Stimulated activated CD4-positive, alpha-beta T cell treated with anti-CD3 and anti-CD28 coated beads, TNF-alpha, amount 100 ng/mL, for 24 hours (primary cell): ENCODE data around the gene CDHR3.
"Not testable (repeated sequence)": the region's sequence is repeated elsewhere in the genome, so short reads cannot be mapped to it uniquely, and the experiment has no call there.

Experiments
- DNase-seq, 3 experiments: peaks; one replicate each; pipeline ENCODE4 v3.0.0-alpha.2; 2020; ENCODE audit warnings: low read depth in 3 of 3

Gene CDHR3

GRCh38 chr7:105963038-105963667 is at the start of gene CDHR3:
CDHR3 (plus strand) TSS chr7:105963264; CDS start chr7:105963319, 55 bp downstream.
- DNase-seq: no peak

- DNase-seq: no peak
These were observed 49.1 kb upstream of the CDHR3 start for GRCh38 chr7:105913947-105914346.

- DNase-seq: no peak
These were observed 46.5 kb upstream of the CDHR3 start for GRCh38 chr7:105916603-105917002.

GRCh38 chr7:105917659-105918058 is 45.4 kb upstream of the CDHR3 start:
- DNase-seq: no peak

GRCh38 chr7:105920766-105921165 is 42.3 kb upstream of the CDHR3 start:
- DNase-seq: no peak

- DNase-seq: peak in 1 of 3 experiments; percentile 16
These were observed 38.1 kb upstream of the CDHR3 start for GRCh38 chr7:105924945-105925344.

- no peak for DNase-seq
These were observed 36.9 kb upstream of the CDHR3 start for GRCh38 chr7:105926131-105926530.

- DNase-seq: no peak
These were observed 31.9 kb upstream of the CDHR3 start for GRCh38 chr7:105931179-105931578.

- DNase-seq: no peak
These were observed 30.1 kb upstream of the CDHR3 start for GRCh38 chr7:105932835-105933477.

- no peak for DNase-seq
These were observed 28.4 kb upstream of the CDHR3 start for GRCh38 chr7:105934572-105935185.

- no peak for DNase-seq
These were observed 27.8 kb upstream of the CDHR3 start for GRCh38 chr7:105935250-105935649.

- DNase-seq: no peak
These were observed 25.7 kb upstream of the CDHR3 start for GRCh38 chr7:105937411-105937810.

GRCh38 chr7:105940109-105940508 is 23.0 kb upstream of the CDHR3 start:
- DNase-seq: no peak

GRCh38 chr7:105941596-105941995 is 21.5 kb upstream of the CDHR3 start:
- no peak for DNase-seq

GRCh38 chr7:105943486-105943885 is 19.6 kb upstream of the CDHR3 start:
- no peak for DNase-seq

GRCh38 chr7:105945848-105946247 is 17.2 kb upstream of the CDHR3 start:
- DNase-seq: no peak

- no peak for DNase-seq
These were observed 11.5 kb upstream of the CDHR3 start for GRCh38 chr7:105951597-105951996.

GRCh38 chr7:105952917-105953595 is 10.0 kb upstream of the CDHR3 start:
- no peak for DNase-seq

GRCh38 chr7:105954711-105955110 is 8.4 kb upstream of the CDHR3 start:
- no peak for DNase-seq

- DNase-seq: not testable (repeated sequence)
These were observed 7.2 kb upstream of the CDHR3 start for GRCh38 chr7:105955651-105956466.

GRCh38 chr7:105958012-105958411 is 5.1 kb upstream of the CDHR3 start:
- DNase-seq: no peak

- no peak for DNase-seq
These were observed 711 bp upstream of the CDHR3 start for GRCh38 chr7:105962353-105962752.
